ENCODE measurements around the gene NDUFAB1. TPM values are rescaled to one million over a fixed set of nuclear protein-coding genes. Genes with fewer than 3 reads are reported as not detected.
"Not testable (repeated sequence)": the region's sequence is repeated elsewhere in the genome, so short reads cannot be mapped to it uniquely, and the experiment has no call there.

The NDUFAB1 gene
- total RNA-seq, 1 donor from 2014 or later, result 86.3 TPM

DNA sequence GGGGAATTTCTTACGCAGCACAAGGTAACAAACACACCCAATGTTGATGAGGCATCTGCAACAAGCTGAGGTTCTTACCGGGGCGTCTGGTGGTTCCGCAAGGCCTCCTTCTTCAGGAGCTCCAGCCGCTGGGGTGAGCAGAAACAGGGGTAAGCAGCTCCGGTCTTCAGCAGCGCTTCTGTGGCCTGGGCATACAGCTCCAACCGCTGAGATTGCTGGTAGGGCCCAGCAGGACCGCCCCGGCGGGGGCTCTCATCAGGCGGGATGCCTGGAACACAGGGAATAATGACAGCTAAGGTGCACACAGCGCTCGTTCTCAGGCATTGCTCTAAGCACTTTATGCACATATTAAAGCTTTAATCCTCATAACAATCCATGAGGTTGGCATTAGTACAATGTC, 51.7 kb downstream of the NDUFAB1 start:
- Mint-ChIP-seq H3K4me1 (ENCODE audit: unreplicated experiment) (no peaks in the 10 kb centered on the region), H3K27me3 (no peaks in the 10 kb centered on the region), H3K36me3 (peaks cover 13% of the 10 kb centered on the region), H3K9me3 (no peaks in the 10 kb centered on the region), H3K27ac (no peak overlapping the region), H3K4me3 (no peak overlapping the region)
- DNase-seq (ENCODE audit: extremely low spot score, unreplicated experiment), result no peak
- TF ChIP-seq, protein P1, sequence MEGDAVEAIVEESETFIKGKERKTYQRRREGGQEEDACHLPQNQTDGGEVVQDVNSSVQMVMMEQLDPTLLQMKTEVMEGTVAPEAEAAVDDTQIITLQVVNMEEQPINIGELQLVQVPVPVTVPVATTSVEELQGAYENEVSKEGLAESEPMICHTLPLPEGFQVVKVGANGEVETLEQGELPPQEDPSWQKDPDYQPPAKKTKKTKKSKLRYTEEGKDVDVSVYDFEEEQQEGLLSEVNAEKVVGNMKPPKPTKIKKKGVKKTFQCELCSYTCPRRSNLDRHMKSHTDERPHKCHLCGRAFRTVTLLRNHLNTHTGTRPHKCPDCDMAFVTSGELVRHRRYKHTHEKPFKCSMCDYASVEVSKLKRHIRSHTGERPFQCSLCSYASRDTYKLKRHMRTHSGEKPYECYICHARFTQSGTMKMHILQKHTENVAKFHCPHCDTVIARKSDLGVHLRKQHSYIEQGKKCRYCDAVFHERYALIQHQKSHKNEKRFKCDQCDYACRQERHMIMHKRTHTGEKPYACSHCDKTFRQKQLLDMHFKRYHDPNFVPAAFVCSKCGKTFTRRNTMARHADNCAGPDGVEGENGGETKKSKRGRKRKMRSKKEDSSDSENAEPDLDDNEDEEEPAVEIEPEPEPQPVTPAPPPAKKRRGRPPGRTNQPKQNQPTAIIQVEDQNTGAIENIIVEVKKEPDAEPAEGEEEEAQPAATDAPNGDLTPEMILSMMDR (conservative IDR thresholded peaks at IDR 0.05), result no peak

DNA sequence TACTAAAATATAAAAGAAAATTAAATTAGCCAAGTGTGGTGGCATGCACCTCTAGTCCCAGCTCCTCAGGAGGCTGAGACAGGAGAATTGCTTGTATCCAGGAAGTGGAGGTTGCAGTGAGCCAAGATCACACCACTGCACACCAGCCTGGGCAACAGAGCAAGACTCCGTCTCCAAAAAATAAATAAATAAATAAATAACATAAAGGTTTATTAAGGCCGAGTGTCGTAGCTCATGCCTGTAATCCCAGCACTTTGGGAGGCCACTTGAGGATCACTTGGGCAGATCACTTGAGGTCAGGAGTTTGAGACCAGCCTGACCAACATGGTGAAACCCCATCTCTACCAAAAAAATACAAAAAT, 55.3 kb downstream of the NDUFAB1 start:
- not testable (repeated sequence) for DNase-seq (ENCODE audit: extremely low spot score, unreplicated experiment); H3K4me1 Mint-ChIP-seq (ENCODE audit: unreplicated experiment); H3K4me3 Mint-ChIP-seq; H3K9me3 Mint-ChIP-seq; H3K27ac Mint-ChIP-seq; H3K27me3 Mint-ChIP-seq; H3K36me3 Mint-ChIP-seq

DNA sequence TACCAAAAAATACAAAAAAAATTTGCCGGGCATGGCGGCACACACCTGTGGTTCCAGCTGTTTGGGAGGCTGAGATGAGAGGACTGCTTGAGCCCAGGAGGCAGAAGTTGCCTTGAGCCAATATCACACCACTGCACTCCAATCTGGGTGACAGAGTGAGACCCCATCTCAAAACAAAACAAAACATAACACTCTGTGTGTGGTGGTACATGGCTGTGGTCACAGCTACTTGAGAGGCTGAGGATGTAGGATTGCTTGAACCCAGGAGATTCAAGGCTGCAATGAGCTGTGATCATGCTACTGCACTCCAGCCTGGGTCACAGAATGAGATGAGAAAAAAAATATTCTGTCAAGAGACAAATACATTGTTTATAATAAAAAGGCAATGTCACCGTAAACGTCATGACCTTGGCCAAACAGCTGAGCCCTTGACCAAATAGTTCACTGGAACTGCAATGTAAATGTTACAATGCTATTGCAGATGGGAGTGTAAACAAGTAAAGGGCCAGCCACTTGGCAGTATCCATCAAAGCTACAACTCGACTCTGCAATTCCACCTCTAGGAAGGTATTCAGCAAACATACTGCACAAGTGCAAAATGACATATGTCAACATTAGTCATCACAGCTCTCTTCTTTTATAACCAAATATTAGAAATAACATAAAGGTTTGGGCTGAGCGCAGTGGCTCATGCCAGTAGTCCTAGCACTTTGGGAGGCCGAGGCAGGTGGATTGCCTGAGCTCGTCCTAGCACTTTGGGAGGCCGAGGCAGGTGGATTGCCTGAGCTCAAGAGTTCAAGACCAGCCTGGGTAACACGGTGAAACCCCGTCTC, 55.9 kb downstream of the NDUFAB1 start:
- no peaks in the 10 kb centered on the region for H3K4me1 Mint-ChIP-seq (ENCODE audit: unreplicated experiment)
- H3K9me3 Mint-ChIP-seq, result no peaks in the 10 kb centered on the region
- H3K27me3 Mint-ChIP-seq, result no peaks in the 10 kb centered on the region
- H3K4me3 Mint-ChIP-seq, result no peak overlapping the region
- TF ChIP-seq, protein P1 (conservative IDR thresholded peaks at IDR 0.05), result no peak
- DNase-seq (ENCODE audit: extremely low spot score, unreplicated experiment), result no peak
- no peak overlapping the region for H3K27ac Mint-ChIP-seq
- H3K36me3 Mint-ChIP-seq, result peaks cover 9% of the 10 kb centered on the region

DNA sequence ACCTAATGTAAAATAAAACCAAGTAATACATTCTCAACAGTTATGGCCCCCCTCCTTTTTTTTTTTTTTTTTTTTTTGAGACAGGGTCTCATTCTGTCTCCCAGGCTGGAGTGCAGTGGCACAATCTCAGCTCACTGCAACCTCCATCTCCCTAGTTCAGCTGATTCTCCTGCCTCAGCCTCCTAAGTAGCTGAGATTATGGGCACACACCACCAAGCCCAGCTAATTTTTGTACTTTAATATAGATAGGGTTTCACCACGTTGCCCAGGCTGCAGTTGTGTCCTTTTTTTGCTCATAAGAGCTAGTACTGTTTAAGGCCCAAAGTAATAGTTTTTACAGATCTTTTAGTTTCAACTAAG, 57.2 kb downstream of the NDUFAB1 start:
- no peaks in the 10 kb centered on the region for H3K9me3 Mint-ChIP-seq
- peaks cover 10% of the 10 kb centered on the region for H3K36me3 Mint-ChIP-seq
- no peaks in the 10 kb centered on the region for H3K27me3 Mint-ChIP-seq
- H3K4me3 Mint-ChIP-seq, result no peak overlapping the region
- H3K4me1 Mint-ChIP-seq (ENCODE audit: unreplicated experiment), result no peaks in the 10 kb centered on the region
- TF ChIP-seq, protein P1 (conservative IDR thresholded peaks at IDR 0.05), result no peak
- no peak for DNase-seq (ENCODE audit: extremely low spot score, unreplicated experiment)
- no peak overlapping the region for H3K27ac Mint-ChIP-seq

DNA sequence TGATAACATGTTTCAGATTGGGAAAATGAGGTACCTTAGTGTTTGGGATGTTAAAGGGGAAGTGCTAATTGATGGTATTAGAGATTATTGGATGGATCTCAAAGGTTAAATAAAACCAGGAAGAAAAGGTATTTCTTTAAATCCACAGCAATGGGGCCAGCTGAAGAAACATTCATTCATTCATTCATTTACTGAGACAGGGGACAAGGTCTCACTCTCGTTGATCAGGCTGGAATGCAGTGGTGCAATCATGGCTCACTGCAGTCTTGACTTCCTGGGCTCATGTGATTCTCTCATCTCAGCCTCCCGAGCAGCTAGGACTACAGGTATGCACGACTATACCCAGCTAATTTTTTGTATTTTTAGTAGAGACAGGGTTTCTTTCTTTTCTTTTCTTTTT, 58.7 kb downstream of the NDUFAB1 start:
- no peak overlapping the region for H3K27ac Mint-ChIP-seq
- H3K4me3 Mint-ChIP-seq, result no peak overlapping the region
- peaks cover 8% of the 10 kb centered on the region for H3K36me3 Mint-ChIP-seq
- H3K4me1 Mint-ChIP-seq (ENCODE audit: unreplicated experiment), result no peaks in the 10 kb centered on the region
- no peaks in the 10 kb centered on the region for H3K27me3 Mint-ChIP-seq
- TF ChIP-seq, protein P1 (conservative IDR thresholded peaks at IDR 0.05), result no peak
- no peaks in the 10 kb centered on the region for H3K9me3 Mint-ChIP-seq
- no peak for DNase-seq (ENCODE audit: extremely low spot score, unreplicated experiment)

DNA sequence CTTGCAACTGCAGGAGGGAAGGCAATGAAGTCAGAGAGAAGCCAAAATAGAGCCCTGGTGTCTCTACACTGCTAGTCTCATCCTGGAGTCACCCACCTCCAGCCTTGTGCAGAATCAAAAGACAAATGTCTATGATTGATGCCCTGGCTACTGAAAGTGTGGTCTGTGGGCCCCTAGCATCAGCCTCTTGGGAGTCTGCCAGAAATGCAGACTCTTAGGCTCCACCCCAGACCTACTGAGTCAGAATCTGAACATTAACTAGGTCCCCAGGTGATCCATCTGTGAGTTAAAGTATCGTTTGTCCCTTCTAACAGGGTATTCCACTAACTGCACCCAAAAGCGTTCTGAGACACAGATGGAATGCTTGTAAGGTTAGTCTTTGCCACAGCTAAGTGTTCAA, 60.2 kb downstream of the NDUFAB1 start:
- Mint-ChIP-seq H3K27me3 (no peaks in the 10 kb centered on the region), H3K9me3 (no peaks in the 10 kb centered on the region), H3K4me1 (ENCODE audit: unreplicated experiment) (no peaks in the 10 kb centered on the region), H3K4me3 (no peak overlapping the region), H3K36me3 (peaks cover 4% of the 10 kb centered on the region), H3K27ac (no peak overlapping the region)
- DNase-seq (ENCODE audit: extremely low spot score, unreplicated experiment), result no peak
- TF ChIP-seq, protein P1 (conservative IDR thresholded peaks at IDR 0.05), result no peak

All from type B pancreatic cell (in vitro differentiated cells).